ENCODE measurements around the gene FSD1. TPM values are rescaled to one million over a fixed set of nuclear protein-coding genes. Genes with fewer than 3 reads are reported as not detected.
A peak's percentile ranks its signal among the peaks of the same experiment; 100 is the strongest.
"Not testable (repeated sequence)": the region's sequence is repeated elsewhere in the genome, so short reads cannot be mapped to it uniquely, and the experiment has no call there.

The FSD1 gene
- total RNA-seq, 1 experiment from 2014 or later = 11.7 TPM

DNA sequence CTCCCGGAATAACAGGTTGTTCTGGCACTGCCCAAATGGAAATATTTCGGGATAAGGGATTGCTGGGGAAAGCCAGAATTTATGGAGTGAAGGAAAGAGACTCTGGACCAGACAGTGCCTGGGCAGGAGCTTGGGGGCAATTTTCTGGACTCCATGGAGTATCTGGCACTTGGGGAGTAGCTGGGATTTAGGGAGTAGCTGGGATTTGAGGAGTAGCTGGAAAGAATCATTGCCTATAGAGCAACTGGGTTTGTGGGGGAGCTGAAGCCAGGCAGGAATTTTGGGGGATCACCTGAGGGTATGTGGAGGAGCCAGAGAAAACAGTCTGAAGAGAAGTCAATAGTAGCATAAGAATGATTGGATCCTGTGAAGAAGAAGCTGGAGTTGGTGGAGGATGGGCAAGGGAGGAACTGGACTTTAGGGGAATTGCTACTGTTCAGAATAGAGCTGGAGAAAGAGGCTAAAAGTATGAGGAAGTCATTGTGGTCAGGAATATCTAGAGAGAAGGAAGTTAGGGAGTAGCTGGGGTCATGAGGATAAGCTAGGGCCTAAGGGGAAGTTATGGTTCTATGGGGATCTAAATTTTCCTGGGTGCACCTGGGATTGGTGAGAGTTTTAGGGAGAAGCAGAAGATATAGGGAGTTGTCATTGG is 14.8 kb downstream of the FSD1 start:
- DNase-seq (ENCODE audit: low read depth) = no peak

DNA sequence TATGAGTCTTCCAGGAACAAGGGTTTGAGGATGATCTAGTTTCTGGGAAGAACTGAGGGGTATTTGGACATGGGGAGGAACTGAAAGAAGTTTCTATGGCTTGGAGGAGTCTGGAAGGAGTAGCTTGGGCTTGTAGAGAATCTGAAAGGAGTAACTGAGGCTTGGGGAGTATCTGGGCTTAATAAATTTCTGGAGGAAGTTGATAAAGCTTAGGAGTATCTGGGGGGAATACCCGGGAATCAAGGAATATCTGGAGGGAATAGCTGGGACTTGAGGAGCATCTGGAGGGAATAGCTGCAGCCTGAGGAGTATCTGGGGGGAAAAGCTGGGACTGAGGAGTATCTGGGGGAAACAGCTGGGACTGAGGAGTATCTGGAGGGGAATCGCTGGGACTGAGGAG is 16.0 kb downstream of the FSD1 start:
- no peak for DNase-seq (ENCODE audit: low read depth)

DNA sequence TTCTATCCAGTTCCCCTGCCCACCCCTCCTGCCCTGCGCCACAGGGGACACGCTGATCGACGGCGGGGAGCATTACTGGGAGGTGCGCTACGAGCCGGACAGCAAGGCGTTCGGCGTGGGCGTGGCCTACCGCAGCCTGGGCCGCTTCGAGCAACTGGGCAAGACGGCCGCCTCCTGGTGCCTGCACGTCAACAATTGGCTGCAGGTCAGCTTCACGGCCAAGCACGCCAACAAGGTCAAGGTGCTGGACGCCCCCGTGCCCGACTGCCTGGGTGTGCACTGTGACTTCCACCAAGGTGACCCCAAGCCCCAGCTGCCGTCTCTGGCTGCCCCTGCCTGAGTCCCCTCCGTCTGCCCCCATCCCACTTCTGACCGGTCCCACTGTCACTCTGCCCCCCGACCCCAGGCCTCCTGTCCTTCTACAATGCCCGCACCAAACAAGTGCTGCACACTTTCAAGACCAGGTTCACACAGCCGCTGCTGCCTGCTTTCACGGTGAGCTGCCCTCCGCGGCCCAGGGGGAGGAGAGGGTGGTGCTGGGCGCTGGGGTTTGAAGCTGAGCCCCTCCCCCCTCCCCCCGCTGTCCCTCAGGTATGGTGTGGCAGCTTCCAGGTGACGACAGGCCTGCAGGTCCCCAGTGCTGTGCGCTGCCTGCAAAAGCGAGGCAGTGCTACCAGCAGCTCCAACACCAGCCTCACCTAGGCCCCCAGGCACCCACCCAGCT is 18.7 kb downstream of the FSD1 start:
- no peak for DNase-seq (ENCODE audit: low read depth)

DNA sequence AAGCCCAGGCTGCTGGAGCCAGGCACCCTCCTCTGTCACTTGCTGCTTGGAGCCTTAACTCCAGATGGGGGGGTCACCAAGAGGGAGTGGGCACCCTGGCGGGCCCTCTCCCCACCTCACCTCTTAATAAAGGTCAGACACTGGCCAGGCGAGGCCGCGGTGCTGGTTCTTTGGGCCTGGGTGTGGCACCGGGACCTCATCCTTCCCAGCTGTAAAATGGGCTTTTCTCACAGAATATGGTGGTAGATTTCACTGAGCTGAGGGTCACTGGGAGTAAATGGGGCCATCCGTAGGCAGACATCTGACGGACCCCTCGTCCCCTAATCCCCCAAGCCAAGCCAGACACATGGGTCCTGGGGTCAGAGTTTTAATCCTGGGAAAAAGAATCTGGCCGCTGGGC is 19.3 kb downstream of the FSD1 start:
- DNase-seq (ENCODE audit: low read depth) = no peak

DNA sequence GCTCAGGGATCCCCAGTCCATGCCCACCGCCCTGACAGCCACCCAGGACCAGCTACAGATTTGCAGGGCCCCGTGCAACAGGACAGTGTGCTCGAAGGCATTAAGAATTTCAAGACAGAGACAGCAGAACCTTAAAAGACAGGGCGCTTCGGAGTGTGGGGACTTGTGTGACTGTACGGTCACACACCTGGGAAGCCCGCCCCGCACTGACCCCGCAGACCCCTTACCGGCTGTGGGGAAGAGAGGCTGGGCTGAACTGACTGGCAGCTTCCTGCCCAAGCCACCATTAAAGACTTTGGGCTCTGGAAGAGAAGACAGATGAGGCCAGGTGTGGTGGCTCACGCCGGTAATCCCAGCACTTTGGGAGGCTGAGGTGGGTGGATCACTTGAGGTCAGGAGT is 19.8 kb downstream of the FSD1 start:
- DNase-seq (ENCODE audit: low read depth) = no peak

GRCh38 chr19:4326215-4326836 is 21.9 kb downstream of the FSD1 start:
- no peak for DNase-seq (ENCODE audit: low read depth)

GRCh38 chr19:4326837-4327251 is 22.4 kb downstream of the FSD1 start:
- DNase-seq (ENCODE audit: low read depth) = no peak

- peak; percentile 72 for DNase-seq (ENCODE audit: low read depth)
Measured at GRCh38 chr19:4327252-4327876, 23.0 kb downstream of the FSD1 start.

DNA sequence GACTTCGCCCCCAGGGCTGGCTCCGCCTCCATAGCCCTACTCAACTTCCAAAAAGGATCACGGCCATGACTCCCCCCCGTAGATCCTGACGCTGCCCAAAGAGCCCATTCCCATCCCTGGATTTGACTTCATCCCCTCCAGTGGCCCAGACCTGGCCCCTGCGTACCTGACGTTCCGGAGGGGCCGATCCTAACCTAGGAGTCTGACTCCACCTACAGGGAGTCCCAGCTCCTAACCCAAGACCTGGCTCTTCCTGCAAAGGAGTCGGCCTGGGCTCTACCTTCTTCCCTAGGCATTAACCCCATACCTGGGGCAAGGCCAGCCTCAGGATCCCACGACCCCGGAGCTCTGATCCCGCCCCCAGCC is 23.5 kb downstream of the FSD1 start:
- no peak for DNase-seq (ENCODE audit: low read depth)

DNA sequence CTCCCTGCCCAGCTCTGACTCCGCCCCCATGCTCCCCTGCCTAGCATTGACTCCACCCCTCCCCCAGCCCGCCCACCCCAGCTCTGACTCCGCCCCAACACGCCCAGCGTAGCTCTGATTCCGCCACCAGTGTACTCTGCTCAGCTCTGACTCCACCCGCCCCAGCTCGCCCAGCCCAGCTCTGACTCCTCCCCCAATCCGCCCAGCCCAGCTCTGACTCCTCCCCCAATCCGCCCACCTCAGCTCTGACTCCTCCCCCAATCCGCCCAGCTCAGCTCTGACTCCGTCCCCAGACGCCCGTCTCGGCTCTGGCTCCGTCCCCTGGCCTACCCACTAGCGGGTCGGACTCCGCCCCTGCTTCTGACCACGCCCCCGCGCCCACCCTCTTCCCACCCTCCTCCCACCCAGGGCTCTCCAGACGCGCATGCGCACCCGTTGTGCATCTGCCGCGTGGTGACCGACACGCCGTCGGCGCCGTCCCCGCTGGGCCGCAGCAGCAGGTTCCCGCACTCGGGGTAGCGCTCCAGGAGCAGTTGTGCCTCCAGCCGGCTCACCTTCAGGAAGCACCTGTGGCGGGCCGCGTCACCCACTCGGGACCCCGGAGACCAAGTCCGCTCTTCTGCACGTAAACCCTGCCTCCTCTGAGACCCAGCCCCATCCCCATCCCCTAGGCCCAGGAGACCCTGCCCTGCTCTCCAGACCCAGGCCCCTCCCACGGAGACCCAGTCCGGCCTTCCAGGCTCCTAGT is 24.0 kb downstream of the FSD1 start:
- peak; percentile 67 for DNase-seq (ENCODE audit: low read depth)

DNA sequence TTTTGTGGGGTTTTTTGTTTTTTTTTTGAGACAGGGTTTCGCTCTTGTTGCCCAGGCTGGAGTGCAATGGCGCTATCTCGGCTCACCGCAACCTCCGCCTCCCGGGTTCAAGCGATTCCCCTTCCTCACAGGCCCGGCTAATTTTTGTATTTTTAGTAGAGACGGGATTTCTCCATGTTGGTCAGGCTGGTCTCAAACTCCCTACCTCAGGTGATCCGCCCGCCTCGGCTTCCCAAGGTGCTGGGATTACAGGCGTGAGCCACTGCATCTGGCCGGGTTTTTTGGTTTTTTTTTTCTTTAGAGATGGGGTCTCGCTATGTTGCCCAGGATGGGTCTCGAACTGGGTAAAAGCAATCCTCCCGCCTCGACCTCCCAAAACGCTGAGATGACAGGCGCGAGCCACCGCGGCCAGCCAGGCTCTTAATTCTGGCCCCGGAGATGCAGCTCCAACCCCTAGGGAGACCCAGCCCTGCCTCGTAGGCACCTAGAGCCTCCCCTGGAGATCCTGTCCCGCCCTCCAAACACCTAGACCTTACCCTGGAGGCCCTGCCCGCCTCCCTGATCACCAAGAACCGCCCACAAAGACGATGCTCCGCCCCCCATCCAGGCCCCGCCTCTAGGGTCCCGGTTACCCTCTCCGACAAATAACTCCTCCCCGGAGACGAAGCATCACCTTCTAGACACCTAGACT is 24.7 kb downstream of the FSD1 start:
- DNase-seq (ENCODE audit: low read depth) = not testable (repeated sequence)

GRCh38 chr19:4329858-4330257 is 25.5 kb downstream of the FSD1 start:
- DNase-seq (ENCODE audit: low read depth) = no peak

DNA sequence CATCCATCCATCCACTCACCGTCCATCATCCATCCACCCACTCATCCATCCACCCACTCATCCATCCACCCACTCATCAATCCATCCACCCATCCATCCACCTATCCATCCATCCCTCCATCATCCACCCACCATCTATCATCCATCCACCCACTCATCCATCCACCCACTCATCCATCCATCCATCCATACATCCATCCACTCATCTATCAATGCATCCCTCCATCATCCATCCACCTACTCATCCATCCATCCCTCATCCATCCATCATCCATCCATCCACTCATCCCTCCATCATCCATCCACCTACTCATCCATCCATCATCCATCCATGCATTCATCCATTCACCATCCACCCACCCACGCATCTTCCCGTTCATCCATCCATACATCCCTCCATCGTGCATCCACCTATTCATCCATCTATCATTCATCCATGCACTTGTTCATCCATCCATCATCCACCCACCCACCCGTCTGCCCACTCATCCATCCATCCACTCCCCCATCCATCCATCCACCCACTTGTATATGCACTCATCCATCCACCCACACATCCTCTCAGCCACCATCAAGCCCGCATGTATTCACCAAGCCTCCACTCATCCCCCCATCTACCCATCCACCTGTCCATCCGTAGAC is 30.7 kb downstream of the FSD1 start:
- no peak for DNase-seq (ENCODE audit: low read depth)

- no peak for DNase-seq (ENCODE audit: low read depth)
Measured at GRCh38 chr19:4337906-4338440, 33.6 kb downstream of the FSD1 start.

GRCh38 chr19:4338441-4339355 is 34.3 kb downstream of the FSD1 start, which contains the start of gene STAP2:
TSS of gene STAP2 (minus strand) at chr19:4338827. CDS start at chr19:4338753, 74 bp downstream.
- DNase-seq (ENCODE audit: low read depth) = no peak

GRCh38 chr19:4342314-4342614 is 37.9 kb downstream of the FSD1 start:
- DNase-seq (ENCODE audit: low read depth) = no peak

- DNase-seq (ENCODE audit: low read depth) = peak; percentile 100
Measured at GRCh38 chr19:4342615-4343369, 38.4 kb downstream of the FSD1 start.

- peak; percentile 82 for DNase-seq (ENCODE audit: low read depth)
Measured at GRCh38 chr19:4343370-4344307, 39.2 kb downstream of the FSD1 start, which contains the start of gene MPND. TSS of gene MPND (plus strand) at chr19:4343562. CDS start at chr19:4343594, 32 bp downstream.

Measured in M059J (cell line).